ENCODE results near the gene HHIPL1. TPM values are rescaled to one million over a fixed set of nuclear protein-coding genes. Genes with fewer than 3 reads are reported as not detected.

The HHIPL1 gene
- total RNA-seq, 2 experiments from 2014 or later, result 0.25 to 0.72 TPM

GRCh38 chr14:99679996-99680395 lies 35.1 kb downstream of the HHIPL1 start:
- Histone ChIP-seq H3K27ac (ENCODE audit: low read depth, low read length, poor library complexity, severe bottlenecking) (no peak overlapping the region), H3K4me2 (ENCODE audit: low read length) (no peak overlapping the region), H3K36me3 (ENCODE audit: insufficient read depth, low read length) (no peaks in the 10 kb centered on the region), H3K9me3 (ENCODE audit: low read length) (peaks cover 13% of the 10 kb centered on the region), H3K79me2 (ENCODE audit: insufficient read depth, low read depth, low read length) (no peaks in the 10 kb centered on the region), H3K4me3 (ENCODE audit: low read depth, low read length, poor library complexity, severe bottlenecking) (no peak overlapping the region), H3K9me2 (ENCODE audit: insufficient read depth, low read length) (no peaks in the 10 kb centered on the region), H4K20me1 (ENCODE audit: insufficient read depth, low read length) (no peaks in the 10 kb centered on the region), H3K4me1 (ENCODE audit: insufficient read depth, low read length, poor library complexity, severe bottlenecking) (peaks cover 9% of the 10 kb centered on the region), H2AFZ (ENCODE audit: low read length) (no peak overlapping the region)
- intact Hi-C loops (cut with micrococcal nuclease; ENCODE audit: unreplicated experiment), result loop anchor here (5.0 kb wide), 1 partner anchor 387 kb away; the partner anchor contains the start of gene EVL
- POLR2A ChIA-PET, result interaction anchor here (1.0 kb wide), 1 partner anchor 12 kb away, joined by 3 read pairs; no protein-coding TSS in a partner anchor
- BruUV-seq (replicated peaks), result no TSS peak
- no peak for DNase-seq (ENCODE audit: low spot score)
- CTCF ChIA-PET (ENCODE audit: unreplicated experiment), result interaction anchor here (1.1 kb wide), 1 partner anchor 44 kb away, joined by 4 read pairs; no protein-coding TSS in a partner anchor
- TF ChIP-seq CTCF (conservative IDR thresholded peaks at IDR 0.05; ENCODE audit: low read length), result no peak
- TF ChIP-seq EZH2phosphoT487 (IDR thresholded peaks at IDR 0.05; ENCODE audit: borderline replicate concordance, low read depth, low read length), result no peak

- TF ChIP-seq EZH2phosphoT487 (IDR thresholded peaks at IDR 0.05; ENCODE audit: borderline replicate concordance, low read depth, low read length) (no peak), CTCF (conservative IDR thresholded peaks at IDR 0.05; ENCODE audit: low read length) (no peak)
- Histone ChIP-seq H3K4me2 (ENCODE audit: low read length) (no peak overlapping the region), H3K4me1 (ENCODE audit: insufficient read depth, low read length, poor library complexity, severe bottlenecking) (peaks cover 21% of the 10 kb centered on the region), H3K4me3 (ENCODE audit: low read depth, low read length, poor library complexity, severe bottlenecking) (no peak overlapping the region), H3K36me3 (ENCODE audit: insufficient read depth, low read length) (no peaks in the 10 kb centered on the region), H2AFZ (ENCODE audit: low read length) (no peak overlapping the region), H3K27ac (ENCODE audit: low read depth, low read length, poor library complexity, severe bottlenecking) (no peak overlapping the region), H4K20me1 (ENCODE audit: insufficient read depth, low read length) (no peaks in the 10 kb centered on the region), H3K9me3 (ENCODE audit: low read length) (peaks cover 13% of the 10 kb centered on the region), H3K9me2 (ENCODE audit: insufficient read depth, low read length) (no peaks in the 10 kb centered on the region), H3K79me2 (ENCODE audit: insufficient read depth, low read depth, low read length) (no peaks in the 10 kb centered on the region)
- POLR2A ChIA-PET, result interaction anchor here (0.7 to 0.9 kb wide), 2 partner anchors 23 to 290 kb away, joined by 3 to 4 read pairs; no protein-coding TSS in a partner anchor
- CTCF ChIA-PET (ENCODE audit: unreplicated experiment), result no interaction called here
- intact Hi-C loops (cut with micrococcal nuclease; ENCODE audit: unreplicated experiment), result loop anchor here (5.0 kb wide), 1 partner anchor 386 kb away; the partner anchor contains the start of gene EVL
- DNase-seq (ENCODE audit: low spot score), result no peak
- no TSS peak for BruUV-seq (replicated peaks)
Measured at GRCh38 chr14:99681101-99681831, 36.3 kb downstream of the HHIPL1 start.

GRCh38 chr14:99681832-99682148 lies 36.9 kb downstream of the HHIPL1 start:
- no peaks in the 10 kb centered on the region for H3K9me2 ChIP-seq (ENCODE audit: insufficient read depth, low read length)
- BruUV-seq (replicated peaks), result no TSS peak
- intact Hi-C loops (cut with micrococcal nuclease; ENCODE audit: unreplicated experiment), result loop anchor here (2.0 to 5.0 kb wide), 2 partner anchors 203 to 386 kb away; partner anchors contain the start of gene EVL
- H4K20me1 ChIP-seq (ENCODE audit: insufficient read depth, low read length), result no peaks in the 10 kb centered on the region
- H3K27ac ChIP-seq (ENCODE audit: low read depth, low read length, poor library complexity, severe bottlenecking), result no peak overlapping the region
- POLR2A ChIA-PET, result interaction anchor here (0.6 kb wide), 1 partner anchor 238 kb away, joined by 3 read pairs; no protein-coding TSS in a partner anchor
- peaks cover 13% of the 10 kb centered on the region for H3K9me3 ChIP-seq (ENCODE audit: low read length)
- CTCF ChIA-PET (ENCODE audit: unreplicated experiment), result no interaction called here
- H3K79me2 ChIP-seq (ENCODE audit: insufficient read depth, low read depth, low read length), result no peaks in the 10 kb centered on the region
- DNase-seq (ENCODE audit: low spot score), result no peak
- H2AFZ ChIP-seq (ENCODE audit: low read length), result no peak overlapping the region
- no peaks in the 10 kb centered on the region for H3K36me3 ChIP-seq (ENCODE audit: insufficient read depth, low read length)
- TF ChIP-seq EZH2phosphoT487 (IDR thresholded peaks at IDR 0.05; ENCODE audit: borderline replicate concordance, low read depth, low read length) (no peak), CTCF (conservative IDR thresholded peaks at IDR 0.05; ENCODE audit: low read length) (no peak)
- H3K4me1 ChIP-seq (ENCODE audit: insufficient read depth, low read length, poor library complexity, severe bottlenecking), result peaks cover 26% of the 10 kb centered on the region
- no peak overlapping the region for H3K4me2 ChIP-seq (ENCODE audit: low read length)
- no peak overlapping the region for H3K4me3 ChIP-seq (ENCODE audit: low read depth, low read length, poor library complexity, severe bottlenecking)
